Upper lobe of left lung (tissue), 4 donors: Measurements from ENCODE around the gene CYTH3.

Experiments used
- EP300 ChIP-seq, 4 donors: sonication (generic); formaldehyde crosslinking; IDR thresholded peaks; one replicate each; pipeline ENCODE4 v1.5.1; 2017; ENCODE audit warnings: antibody characterized with exemption in 4 of 4, control low read depth in 2 of 4
- POLR2A ChIP-seq, 4 donors: fragments of 450-650 bp; IDR thresholded peaks; one replicate each; pipeline ENCODE4 v1.5.1; 2016 to 2017; ENCODE audit warnings: antibody characterized with exemption in 4 of 4, mild to moderate bottlenecking in 2 of 4
- POLR2AphosphoS5 ChIP-seq, 2 donors: sonication (generic); formaldehyde crosslinking; IDR thresholded peaks; one replicate each; pipeline ENCODE4 v1.5.1; 2017; ENCODE audit warnings: antibody characterized with exemption in 2 of 2
- TF ChIP-seq, protein P1 (sequence below), 6 experiments: fragments of 450-650 bp in 4 of 6; fragments of 200-600 bp in 2 of 6; sonication (generic) in 2 of 6; IDR thresholded peaks; one replicate each; pipeline ENCODE4 v1.5.1; 2016 to 2019; ENCODE audit warnings: antibody characterized with exemption in 6 of 6

DNA sequence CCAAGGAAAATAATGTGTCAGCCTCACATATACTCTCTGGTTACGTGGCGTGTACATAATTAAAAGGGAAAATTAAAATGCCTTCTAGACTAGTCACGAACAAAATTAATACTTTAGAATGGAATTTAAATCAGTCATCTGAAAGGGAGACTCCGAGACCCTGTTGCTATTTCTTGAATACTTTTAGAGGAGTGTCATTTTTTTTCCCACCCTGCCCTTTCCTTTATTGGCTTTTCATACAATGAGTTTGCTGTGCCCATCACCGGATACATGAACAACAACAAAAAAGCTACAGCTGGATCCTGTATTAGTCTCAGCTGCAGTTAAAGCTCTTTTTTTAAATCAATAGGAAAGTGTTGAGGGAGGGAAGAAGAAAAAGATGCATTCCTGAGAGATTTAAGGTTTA lies 20.1 kb downstream of the CYTH3 start:
- TF ChIP-seq, protein P1, sequence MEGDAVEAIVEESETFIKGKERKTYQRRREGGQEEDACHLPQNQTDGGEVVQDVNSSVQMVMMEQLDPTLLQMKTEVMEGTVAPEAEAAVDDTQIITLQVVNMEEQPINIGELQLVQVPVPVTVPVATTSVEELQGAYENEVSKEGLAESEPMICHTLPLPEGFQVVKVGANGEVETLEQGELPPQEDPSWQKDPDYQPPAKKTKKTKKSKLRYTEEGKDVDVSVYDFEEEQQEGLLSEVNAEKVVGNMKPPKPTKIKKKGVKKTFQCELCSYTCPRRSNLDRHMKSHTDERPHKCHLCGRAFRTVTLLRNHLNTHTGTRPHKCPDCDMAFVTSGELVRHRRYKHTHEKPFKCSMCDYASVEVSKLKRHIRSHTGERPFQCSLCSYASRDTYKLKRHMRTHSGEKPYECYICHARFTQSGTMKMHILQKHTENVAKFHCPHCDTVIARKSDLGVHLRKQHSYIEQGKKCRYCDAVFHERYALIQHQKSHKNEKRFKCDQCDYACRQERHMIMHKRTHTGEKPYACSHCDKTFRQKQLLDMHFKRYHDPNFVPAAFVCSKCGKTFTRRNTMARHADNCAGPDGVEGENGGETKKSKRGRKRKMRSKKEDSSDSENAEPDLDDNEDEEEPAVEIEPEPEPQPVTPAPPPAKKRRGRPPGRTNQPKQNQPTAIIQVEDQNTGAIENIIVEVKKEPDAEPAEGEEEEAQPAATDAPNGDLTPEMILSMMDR (IDR thresholded peaks at IDR 0.05), result no peak
- TF ChIP-seq POLR2AphosphoS5 (IDR thresholded peaks at IDR 0.05) (no peak), EP300 (IDR thresholded peaks at IDR 0.05) (no peak), POLR2A (IDR thresholded peaks at IDR 0.05) (no peak)
